PC-9 (cell line): ENCODE data around the gene CREB3L1.

Source experiments
- EZH2 ChIP-seq: fragments of 200-600 bp; sonication (generic); IDR thresholded peaks from 2 replicates; pipeline ENCODE4 v1.8.0; 2017; ENCODE audit warnings: antibody characterized with exemption, low read depth
- TF ChIP-seq, protein P1 (sequence below): fragments of 200-600 bp; sonication (generic); conservative IDR thresholded peaks from 2 replicates; pipeline ENCODE4 v1.6.1; 2017; ENCODE audit warnings: mixed run types, antibody characterized with exemption, mild to moderate bottlenecking, moderate library complexity

- TF ChIP-seq, protein P1, sequence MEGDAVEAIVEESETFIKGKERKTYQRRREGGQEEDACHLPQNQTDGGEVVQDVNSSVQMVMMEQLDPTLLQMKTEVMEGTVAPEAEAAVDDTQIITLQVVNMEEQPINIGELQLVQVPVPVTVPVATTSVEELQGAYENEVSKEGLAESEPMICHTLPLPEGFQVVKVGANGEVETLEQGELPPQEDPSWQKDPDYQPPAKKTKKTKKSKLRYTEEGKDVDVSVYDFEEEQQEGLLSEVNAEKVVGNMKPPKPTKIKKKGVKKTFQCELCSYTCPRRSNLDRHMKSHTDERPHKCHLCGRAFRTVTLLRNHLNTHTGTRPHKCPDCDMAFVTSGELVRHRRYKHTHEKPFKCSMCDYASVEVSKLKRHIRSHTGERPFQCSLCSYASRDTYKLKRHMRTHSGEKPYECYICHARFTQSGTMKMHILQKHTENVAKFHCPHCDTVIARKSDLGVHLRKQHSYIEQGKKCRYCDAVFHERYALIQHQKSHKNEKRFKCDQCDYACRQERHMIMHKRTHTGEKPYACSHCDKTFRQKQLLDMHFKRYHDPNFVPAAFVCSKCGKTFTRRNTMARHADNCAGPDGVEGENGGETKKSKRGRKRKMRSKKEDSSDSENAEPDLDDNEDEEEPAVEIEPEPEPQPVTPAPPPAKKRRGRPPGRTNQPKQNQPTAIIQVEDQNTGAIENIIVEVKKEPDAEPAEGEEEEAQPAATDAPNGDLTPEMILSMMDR = no peak
- TF ChIP-seq EZH2 = no peak
These were observed 74.1 kb downstream of the CREB3L1 start for GRCh38 chr11:46351606-46352005.
